Transverse colon (tissue), 4 donors: Measurements from ENCODE around the gene TNFRSF17. TPM values are rescaled to one million over a fixed set of nuclear protein-coding genes. Genes with fewer than 3 reads are reported as not detected.
"Not testable (repeated sequence)": the region's sequence is repeated elsewhere in the genome, so short reads cannot be mapped to it uniquely, and the experiment has no call there.

ENCODE experiments used
- DNase-seq: peaks from one replicate; pipeline ENCODE4 v3.0.0-alpha.2; 2019
- H3K27ac ChIP-seq, 4 donors: fragments of 200-600 bp; sonication (generic); 2 replicates each; pipeline ENCODE4 v1.5.1; 2016 to 2018; ENCODE audit warnings: inconsistent platforms in 4 of 4
- H3K27me3 ChIP-seq: fragments of 200-600 bp; sonication (generic); 2 replicates; pipeline ENCODE4 v1.5.1; 2017; ENCODE audit warnings: inconsistent platforms
- H3K36me3 ChIP-seq, 4 donors: fragments of 200-600 bp; sonication (generic); 2 replicates each; pipeline ENCODE4 v1.5.1; 2017 to 2019; ENCODE audit warnings: inconsistent platforms in 4 of 4
- H3K4me1 ChIP-seq, 4 donors: fragments of 200-600 bp; sonication (generic); 2 replicates each; pipeline ENCODE4 v1.5.1; 2017 to 2020; ENCODE audit warnings: inconsistent platforms in 4 of 4
- H3K4me3 ChIP-seq, 4 donors: fragments of 200-600 bp; sonication (generic); 1 replicate in 1 of 4; 2 replicates in 3 of 4; pipeline versions ENCODE4 v1.5.1 to v1.6.1; 2017 to 2019; ENCODE audit warnings: inconsistent platforms in 4 of 4
- H3K9me3 ChIP-seq, 2 donors: fragments of 200-600 bp; sonication (generic); 2 replicates each; pipeline ENCODE4 v1.5.1; 2017 to 2019; ENCODE audit warnings: inconsistent platforms in 2 of 2
- EP300 ChIP-seq: sonication (generic); formaldehyde crosslinking; IDR thresholded peaks from one replicate; pipeline ENCODE4 v1.6.1; 2017; ENCODE audit warnings: antibody characterized with exemption, low read depth
- POLR2A ChIP-seq: fragments of 450-650 bp; IDR thresholded peaks from one replicate; pipeline ENCODE4 v1.6.1; 2016; ENCODE audit warnings: antibody characterized with exemption, mild to moderate bottlenecking, moderate library complexity
- POLR2AphosphoS5 ChIP-seq, 3 donors: sonication (generic); formaldehyde crosslinking; IDR thresholded peaks; one replicate each; pipeline ENCODE4 v1.6.1; 2016; ENCODE audit warnings: antibody characterized with exemption in 3 of 3
- WGBS, 2 donors: methylation state at CpG; one replicate each; pipeline ENCODE4 v1.1.5; 2018; ENCODE audit warnings: low coverage in 1 of 2; 5-methylcytosine and 5-hydroxymethylcytosine counted together
- in situ Hi-C, 4 donors: fragments of 200-750 bp; cut with MboI; loops; one replicate each; pipeline versions ENCODE4 v1.15.0 to v1.15.1; 2017; ENCODE audit warnings: low sequenced_read_pairs in 3 of 4, low pct_ligation_motif_present in 1 of 4, low pct_unique_long_range_greater_than_20kb in 1 of 4
- intact Hi-C: fragments of 100-400 bp; cut with DNase I; formaldehyde crosslinking; loops from one replicate; pipeline ENCODE4 v1.15.1; 2023; ENCODE audit warnings: low total_unique reads
- total RNA-seq, 4 donors: library from RNA; depleted of rRNA; stranded (reverse); fragments of >200 nt; gene quantifications; one replicate each; pipeline ENCODE4 v1.1.0, GENCODE V29; 2016
- TF ChIP-seq, protein P1 (sequence below), 5 experiments: fragments of 200-600 bp in 3 of 5; fragments of 450-650 bp in 2 of 5; sonication (generic) in 3 of 5; IDR thresholded peaks; 1 replicate in 2 of 5; 2 replicates in 3 of 5; pipeline ENCODE4 v1.5.1; 2016 to 2017; ENCODE audit warnings: antibody characterized with exemption in 5 of 5, inconsistent platforms in 3 of 5, mild to moderate bottlenecking in 2 of 5, moderate library complexity in 1 of 5

TNFRSF17 gene
- total RNA-seq, 4 donors from 2014 or later = 1.2 to 6.0 TPM; not detected in 2

DNA sequence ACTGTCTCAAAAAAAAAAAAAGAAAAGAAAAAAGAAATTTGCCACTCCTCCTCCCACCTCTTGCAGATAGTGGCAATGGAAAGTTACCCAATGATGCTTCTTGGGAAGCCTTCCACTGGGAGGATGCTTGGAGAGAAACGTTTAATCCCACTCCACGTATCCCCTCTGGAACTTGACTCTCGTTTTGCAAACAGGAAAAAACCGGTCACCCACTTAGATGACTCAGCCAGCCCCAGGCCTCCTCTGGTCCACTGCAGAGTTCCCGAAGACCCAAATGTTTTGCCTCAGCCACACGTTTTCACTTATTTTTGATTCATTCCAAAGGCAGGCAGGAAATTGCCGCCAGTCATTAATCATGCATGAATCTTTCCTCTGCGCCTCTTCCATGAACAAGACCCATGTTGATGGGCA lies 9.3 kb upstream of the TNFRSF17 start:
- H3K4me3 ChIP-seq = no peak overlapping the region
- intact Hi-C loops (no loop called here), in situ Hi-C loops (loop anchor here in 2 of 4 donors (25.0 kb wide), 1 partner anchor 107 kb away; no protein-coding TSS in a partner anchor)
- H3K27me3 ChIP-seq = no peaks in the 10 kb centered on the region
- no peaks in the 10 kb centered on the region for H3K36me3 ChIP-seq
- H3K4me1 ChIP-seq = no peaks in the 10 kb centered on the region
- H3K27ac ChIP-seq = no peak overlapping the region
- WGBS, 2 donors = 59 to 75% methylated on average over 3 to 8 of the region's 8 CpGs
- no peaks in the 10 kb centered on the region for H3K9me3 ChIP-seq
- TF ChIP-seq, protein P1, sequence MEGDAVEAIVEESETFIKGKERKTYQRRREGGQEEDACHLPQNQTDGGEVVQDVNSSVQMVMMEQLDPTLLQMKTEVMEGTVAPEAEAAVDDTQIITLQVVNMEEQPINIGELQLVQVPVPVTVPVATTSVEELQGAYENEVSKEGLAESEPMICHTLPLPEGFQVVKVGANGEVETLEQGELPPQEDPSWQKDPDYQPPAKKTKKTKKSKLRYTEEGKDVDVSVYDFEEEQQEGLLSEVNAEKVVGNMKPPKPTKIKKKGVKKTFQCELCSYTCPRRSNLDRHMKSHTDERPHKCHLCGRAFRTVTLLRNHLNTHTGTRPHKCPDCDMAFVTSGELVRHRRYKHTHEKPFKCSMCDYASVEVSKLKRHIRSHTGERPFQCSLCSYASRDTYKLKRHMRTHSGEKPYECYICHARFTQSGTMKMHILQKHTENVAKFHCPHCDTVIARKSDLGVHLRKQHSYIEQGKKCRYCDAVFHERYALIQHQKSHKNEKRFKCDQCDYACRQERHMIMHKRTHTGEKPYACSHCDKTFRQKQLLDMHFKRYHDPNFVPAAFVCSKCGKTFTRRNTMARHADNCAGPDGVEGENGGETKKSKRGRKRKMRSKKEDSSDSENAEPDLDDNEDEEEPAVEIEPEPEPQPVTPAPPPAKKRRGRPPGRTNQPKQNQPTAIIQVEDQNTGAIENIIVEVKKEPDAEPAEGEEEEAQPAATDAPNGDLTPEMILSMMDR (IDR thresholded peaks at IDR 0.05) = no peak
- TF ChIP-seq EP300 (no peak), POLR2AphosphoS5 (IDR thresholded peaks at IDR 0.05) (no peak), POLR2A (no peak)
- DNase-seq = no peak

DNA sequence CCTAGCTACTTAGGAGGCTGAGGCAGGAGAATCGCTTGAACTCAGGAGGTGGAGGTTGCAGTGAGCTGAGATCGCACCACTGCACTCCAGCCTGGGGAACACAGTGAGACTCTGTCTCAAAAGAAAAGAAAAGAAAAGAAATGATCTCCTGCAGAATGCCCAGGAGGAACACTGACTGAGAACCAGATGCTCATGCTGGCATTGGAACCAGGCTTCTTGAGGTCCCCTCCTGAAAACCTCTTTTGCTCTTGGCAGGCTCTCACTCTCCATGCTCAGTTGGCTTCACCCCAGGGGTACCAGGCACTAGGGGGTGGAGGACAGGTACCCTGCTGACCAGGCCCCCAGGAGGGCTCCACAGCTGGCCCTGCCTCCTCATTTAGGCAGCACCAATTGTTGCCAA lies 8.5 kb upstream of the TNFRSF17 start:
- intact Hi-C loops (no loop called here), in situ Hi-C loops (loop anchor here in 2 of 4 donors (25.0 kb wide), 1 partner anchor 106 kb away; no protein-coding TSS in a partner anchor)
- no peak for TF ChIP-seq POLR2AphosphoS5 (IDR thresholded peaks at IDR 0.05)
- TF ChIP-seq EP300 = no peak
- TF ChIP-seq, protein P1 (IDR thresholded peaks at IDR 0.05) = no peak
- no peak for TF ChIP-seq POLR2A
- no peak overlapping the region for H3K4me3 ChIP-seq
- no peaks in the 10 kb centered on the region for H3K27me3 ChIP-seq
- no peak overlapping the region for H3K27ac ChIP-seq
- H3K36me3 ChIP-seq = no peaks in the 10 kb centered on the region
- 97% methylated on average over 2 of the region's 2 CpGs; no CpG with 5 or more reads in 1 of the 2 donors for WGBS, 2 donors
- no peaks in the 10 kb centered on the region for H3K9me3 ChIP-seq
- no peaks in the 10 kb centered on the region for H3K4me1 ChIP-seq
- no peak for DNase-seq

DNA sequence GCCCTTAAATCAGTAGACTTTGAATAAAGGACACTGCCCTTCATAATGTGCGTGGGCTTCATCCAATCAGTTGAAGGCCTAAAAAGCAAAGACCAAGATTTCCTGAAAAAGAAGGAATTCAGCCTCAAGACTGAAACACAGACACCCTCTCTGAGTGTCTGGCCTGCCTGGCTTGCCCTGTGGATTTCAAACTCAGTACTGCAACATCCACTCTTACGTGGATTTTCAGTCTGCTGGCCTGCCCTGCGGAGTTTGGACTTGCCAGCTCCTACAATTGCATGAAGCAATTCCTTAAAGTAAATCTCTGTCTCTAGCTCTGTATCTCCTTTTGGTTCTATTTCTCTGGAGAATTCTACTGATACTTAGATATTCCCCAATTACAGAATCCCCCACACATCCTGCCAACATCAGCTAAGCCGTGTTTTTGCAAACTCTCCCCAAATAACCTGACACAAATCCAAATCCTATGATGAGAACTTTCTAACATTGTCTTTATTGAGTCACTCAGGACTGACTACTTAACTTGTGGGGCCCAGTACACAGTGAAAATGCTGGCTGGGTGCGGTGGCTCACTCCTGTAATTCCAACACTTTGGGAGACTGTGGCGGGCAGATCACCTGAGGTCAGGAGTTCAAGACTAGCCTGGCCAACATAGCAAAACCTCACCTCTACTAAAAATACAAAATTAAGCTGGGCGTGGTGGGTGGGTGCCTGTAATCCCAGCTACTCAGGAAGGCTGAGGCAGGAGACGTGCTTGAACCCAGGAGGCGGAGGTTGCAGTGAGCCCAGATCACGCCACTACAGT lies 7.2 kb upstream of the TNFRSF17 start:
- no peak for DNase-seq
- TF ChIP-seq POLR2AphosphoS5 (IDR thresholded peaks at IDR 0.05) (no peak), POLR2A (no peak), EP300 (no peak)
- TF ChIP-seq, protein P1 (IDR thresholded peaks at IDR 0.05) = no peak
- WGBS, 2 donors = 68 to 90% methylated on average over 4 to 10 of the region's 10 CpGs
- in situ Hi-C loops = loop anchor here in 2 of 4 donors (25.0 kb wide), 1 partner anchor 105 kb away; no protein-coding TSS in a partner anchor
- Histone ChIP-seq H3K36me3 (no peaks in the 10 kb centered on the region), H3K27me3 (no peaks in the 10 kb centered on the region), H3K4me3 (no peak overlapping the region), H3K9me3 (no peaks in the 10 kb centered on the region), H3K4me1 (no peaks in the 10 kb centered on the region), H3K27ac (no peak overlapping the region)
- intact Hi-C loops = no loop called here

DNA sequence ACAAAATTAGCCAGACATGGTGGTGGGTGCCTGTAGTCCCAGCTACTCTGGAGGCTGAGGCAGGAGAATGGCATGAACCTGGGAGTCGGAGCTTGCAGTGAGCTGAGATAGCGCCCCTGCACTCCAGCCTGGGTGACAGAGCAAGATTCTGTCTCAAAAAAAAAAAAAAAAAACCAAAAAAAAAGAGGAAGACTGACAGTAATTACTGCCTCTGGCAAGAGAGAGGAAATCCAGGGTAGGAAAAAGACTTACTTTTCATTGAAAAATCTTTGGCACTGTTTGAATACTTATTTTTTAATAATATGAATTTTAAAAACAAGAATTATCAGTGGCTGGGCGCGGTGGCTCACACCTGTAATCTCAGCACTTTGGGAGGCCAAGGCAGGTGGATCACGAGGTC lies 2.6 kb upstream of the TNFRSF17 start:
- WGBS, 2 donors = 76 to 91% methylated on average over 3 to 5 of the region's 5 CpGs
- H3K27ac ChIP-seq, H3K4me1 ChIP-seq, H3K9me3 ChIP-seq, H3K4me3 ChIP-seq, H3K27me3 ChIP-seq, DNase-seq, H3K36me3 ChIP-seq: not testable (repeated sequence)
- in situ Hi-C loops = loop anchor here in 3 of 4 donors (10.0 to 25.0 kb wide), 2 partner anchors 92 to 100 kb away; no protein-coding TSS in a partner anchor
- intact Hi-C loops = loop anchor here (10.0 kb wide), 1 partner anchor 568 kb away; no protein-coding TSS in a partner anchor

DNA sequence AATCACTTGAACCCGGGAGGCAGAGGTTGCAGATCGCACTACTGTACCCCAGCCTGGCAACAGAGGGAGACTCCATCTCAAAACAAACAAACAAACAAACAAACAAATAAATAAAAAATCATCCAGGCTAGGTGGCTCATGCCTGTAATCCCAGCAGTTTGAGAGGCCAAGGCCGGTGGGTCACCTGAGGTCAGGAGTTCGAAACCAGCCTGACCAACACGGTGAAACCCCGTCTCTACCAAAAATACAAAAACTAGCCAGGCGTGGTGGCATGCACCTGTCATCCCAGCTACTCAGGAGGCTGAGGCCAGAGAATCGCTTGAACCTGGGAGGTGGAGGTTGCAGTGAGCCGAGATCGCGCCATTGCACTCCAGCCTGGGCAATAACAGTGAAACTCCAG lies 2.0 kb upstream of the TNFRSF17 start:
- not testable (repeated sequence) for H3K9me3 ChIP-seq, H3K36me3 ChIP-seq, H3K27me3 ChIP-seq, H3K27ac ChIP-seq, H3K4me1 ChIP-seq, H3K4me3 ChIP-seq
- peak; percentile 18 for DNase-seq
- intact Hi-C loops (loop anchor here (10.0 kb wide), 1 partner anchor 568 kb away; no protein-coding TSS in a partner anchor), in situ Hi-C loops (loop anchor here in 3 of 4 donors (10.0 to 25.0 kb wide), 2 partner anchors 92 to 99 kb away; no protein-coding TSS in a partner anchor)
- WGBS, 2 donors = 78 to 82% methylated on average over 7 to 11 of the region's 11 CpGs
